ENCODE results near the gene PRB4.
"Not testable (repeated sequence)": the region's sequence is repeated elsewhere in the genome, so short reads cannot be mapped to it uniquely, and the experiment has no call there.

PRB4 gene

DNA sequence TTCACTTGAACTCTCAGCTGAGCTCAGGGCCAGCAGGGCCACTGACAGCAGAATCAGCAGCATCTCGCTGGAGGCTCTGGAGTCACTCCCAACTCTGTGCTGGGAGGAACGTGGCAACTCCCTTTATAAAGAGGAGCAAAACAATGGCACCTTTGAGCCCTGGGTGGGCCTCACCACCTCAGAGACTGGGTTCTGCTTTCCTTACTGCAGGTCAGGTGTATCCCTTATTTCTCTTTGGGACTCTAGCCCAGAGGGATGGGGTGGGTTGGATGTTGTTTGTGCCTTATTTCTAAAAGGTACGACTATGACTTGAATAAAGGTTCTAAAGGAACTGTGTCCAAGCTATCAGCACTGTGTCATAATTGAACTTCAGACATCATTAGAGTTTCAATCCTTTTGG is at the start of gene PRB4:
PRB4 (minus strand) TSS at position 101 of the 400 bp plus-strand sequence; CDS start at position 63, 38 bp downstream.
- no peak for DNase-seq (ENCODE audit: low read depth in 2 of 2)

DNA sequence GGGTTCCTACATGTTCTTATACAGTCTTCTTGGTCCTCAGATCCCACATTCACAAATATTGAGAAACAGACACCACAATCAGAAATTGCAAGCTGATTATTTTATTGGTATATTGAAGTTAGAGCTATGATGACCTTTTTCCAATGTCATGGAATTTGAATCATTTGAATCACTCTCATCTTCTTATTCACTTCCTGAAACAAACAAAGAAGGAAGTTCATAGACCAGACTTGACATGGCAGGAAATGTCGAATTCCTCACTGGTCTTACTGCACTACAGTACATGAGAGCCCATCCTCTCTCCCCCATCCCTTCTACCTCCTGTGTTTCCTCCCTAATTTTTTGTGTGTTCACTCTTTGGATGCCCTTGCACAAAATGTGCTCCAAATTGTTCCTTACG is 41.5 kb upstream of the PRB4 start:
- not testable (repeated sequence) for DNase-seq (ENCODE audit: low read depth in 2 of 2)

DNA sequence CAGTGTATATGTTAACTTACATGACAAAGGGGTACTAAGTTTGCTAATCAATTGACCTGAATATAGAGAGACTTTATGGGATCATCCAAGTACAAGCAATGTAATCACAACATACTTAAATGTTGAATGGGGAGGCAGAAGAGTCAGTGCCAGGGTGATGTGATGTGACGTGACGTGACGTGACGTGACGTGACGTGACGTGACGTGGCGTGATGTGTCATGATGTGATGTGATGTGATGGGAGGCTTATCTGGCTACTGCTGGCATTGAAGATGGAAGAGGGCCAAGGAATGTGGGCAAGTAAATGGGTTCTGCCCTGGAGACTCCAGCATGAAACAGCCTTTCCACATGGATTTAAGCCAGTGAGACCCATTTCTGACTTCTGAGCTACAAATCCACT is 38.2 kb upstream of the PRB4 start:
- DNase-seq (ENCODE audit: low read depth in 2 of 2) = no peak

DNA sequence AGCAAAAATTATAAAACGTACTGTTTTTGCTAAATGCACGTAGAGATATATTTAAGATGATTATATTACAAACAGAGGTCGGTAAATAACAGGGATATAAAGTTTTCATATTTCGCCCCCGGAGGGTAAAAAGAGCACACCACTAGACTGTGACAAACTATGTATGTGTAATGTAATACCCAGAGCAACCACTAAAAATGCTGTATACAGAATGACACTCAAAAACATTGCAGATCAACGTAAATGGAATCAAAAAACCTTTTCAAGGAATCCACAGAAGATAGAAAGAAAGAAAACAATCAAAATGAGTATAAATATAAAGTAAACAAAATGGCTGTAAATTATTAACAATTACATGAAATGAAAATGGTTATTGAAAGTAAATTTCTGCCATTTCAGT is 37.6 kb upstream of the PRB4 start:
- no peak for DNase-seq (ENCODE audit: low read depth in 2 of 2)

DNA sequence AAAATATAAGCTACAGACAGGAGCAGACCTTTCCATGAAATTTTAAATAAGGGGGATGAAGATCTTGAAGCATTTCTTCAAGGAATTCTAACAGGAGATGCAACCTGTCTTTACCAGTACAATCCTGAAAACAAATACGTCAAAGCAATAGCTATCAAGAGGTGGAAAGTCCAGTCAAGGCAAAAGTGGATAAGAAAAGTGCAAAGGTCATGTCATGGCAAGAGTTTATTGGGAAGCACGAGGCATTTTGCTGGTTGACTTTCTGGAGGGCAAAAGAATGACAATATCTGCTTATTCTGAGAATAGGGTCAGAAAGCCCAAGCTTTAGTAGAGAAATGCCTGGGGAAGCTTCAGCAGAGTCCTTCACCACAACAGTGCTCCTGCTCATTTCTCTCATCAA is 34.3 kb upstream of the PRB4 start:
- no peak for DNase-seq (ENCODE audit: low read depth in 2 of 2)

DNA sequence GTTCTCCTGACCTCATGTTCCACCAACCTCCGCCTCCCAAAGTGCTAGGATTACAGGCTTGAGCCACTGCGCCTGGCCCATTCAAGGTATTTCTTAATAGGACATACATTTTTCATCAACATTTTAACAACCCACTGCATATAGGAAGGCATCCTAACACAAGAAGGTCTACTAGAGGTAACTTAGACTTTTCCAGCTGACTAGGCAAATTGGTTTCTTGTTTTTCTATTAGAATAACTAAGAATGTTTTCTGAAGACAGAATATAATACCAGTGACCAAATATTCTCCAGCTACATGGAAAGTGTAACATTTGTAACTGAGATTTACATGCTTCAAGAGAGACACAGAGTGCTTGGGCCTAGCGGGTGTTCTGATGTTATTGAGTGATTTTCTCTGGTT is 14.2 kb upstream of the PRB4 start:
- DNase-seq (ENCODE audit: low read depth in 2 of 2) = no peak

DNA sequence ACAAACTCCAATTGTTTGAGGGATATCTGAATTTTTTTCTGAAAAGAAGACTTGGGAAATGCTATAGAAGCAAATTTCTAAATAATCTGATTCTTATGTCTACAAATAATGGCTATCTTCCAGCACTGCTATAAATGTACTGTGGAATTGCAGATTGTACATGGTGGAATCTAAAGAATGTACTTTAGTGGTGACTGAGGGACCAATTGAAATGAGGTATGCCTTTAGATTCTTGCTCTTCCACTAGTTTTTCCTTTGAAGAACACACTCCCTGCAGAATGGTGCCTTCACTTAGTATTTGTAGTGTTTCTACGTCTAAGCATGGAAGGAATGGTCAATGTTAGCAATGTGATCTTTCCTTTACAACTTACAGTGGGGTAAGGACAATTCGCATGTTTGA is 11.7 kb upstream of the PRB4 start:
- no peak for DNase-seq (ENCODE audit: low read depth in 2 of 2)

DNA sequence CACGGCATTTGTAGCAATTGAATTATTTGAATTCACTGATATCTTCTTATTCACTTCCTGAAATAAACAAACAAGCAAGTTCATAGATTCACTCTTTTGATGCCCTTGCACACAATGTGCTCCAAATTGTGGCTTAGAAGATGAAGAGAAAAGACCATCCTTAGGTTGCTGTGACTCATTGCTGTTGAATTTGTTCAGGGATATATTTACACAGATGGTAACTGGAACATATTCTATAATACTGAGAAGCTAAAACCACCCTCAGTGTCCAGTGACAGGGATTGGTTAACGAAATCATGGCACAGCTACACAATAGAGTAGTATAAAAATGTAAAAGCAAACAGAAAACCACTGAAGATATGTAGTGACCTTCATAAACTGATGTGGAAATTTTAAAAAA is 3.1 kb downstream of the PRB4 start:
- DNase-seq (ENCODE audit: low read depth in 2 of 2) = no peak

DNA sequence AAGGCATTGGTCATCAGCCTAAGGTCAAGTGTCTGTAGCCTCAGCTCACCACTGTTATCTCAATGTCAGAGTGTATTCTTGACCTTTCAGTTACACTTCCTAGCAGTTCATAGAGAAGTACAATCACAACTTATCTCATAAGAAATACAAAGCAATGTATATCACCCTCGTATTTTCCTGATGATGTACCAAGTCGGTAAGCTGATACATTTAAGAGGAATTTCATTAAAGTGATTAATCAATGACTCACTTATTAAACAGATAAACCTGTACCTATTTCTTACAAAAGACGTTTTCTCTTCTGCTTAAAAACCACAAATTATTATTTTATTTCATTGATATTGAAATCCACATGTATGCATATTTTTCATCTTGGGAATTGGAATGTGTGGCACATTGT is 36.8 kb downstream of the PRB4 start:
- DNase-seq (ENCODE audit: low read depth in 2 of 2) = no peak

DNA sequence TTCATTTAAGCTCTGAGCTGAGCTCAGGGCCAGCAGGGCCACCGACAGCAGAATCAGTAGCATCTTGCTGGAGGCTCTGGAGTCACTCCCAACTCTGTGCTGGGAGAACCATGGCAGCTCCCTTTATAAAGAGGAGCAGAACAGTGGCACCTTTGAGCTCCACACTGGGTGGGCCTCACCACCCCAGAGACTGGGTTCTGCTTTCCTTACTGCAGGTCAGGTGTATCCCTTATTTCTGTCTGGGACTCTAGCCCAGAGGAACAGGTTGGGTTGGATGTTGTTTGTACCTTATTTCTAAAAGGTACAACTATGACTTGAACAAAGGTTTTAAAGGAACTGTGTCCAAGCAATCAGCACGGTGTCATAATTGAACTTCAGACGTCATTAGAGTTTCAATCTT is 40.6 kb downstream of the PRB4 start, which contains the start of gene PRB3:
PRB3 (minus strand) TSS at position 101 of the 400 bp plus-strand sequence; CDS start at position 63, 38 bp downstream.
- DNase-seq (ENCODE audit: low read depth in 2 of 2) = no peak

DNA sequence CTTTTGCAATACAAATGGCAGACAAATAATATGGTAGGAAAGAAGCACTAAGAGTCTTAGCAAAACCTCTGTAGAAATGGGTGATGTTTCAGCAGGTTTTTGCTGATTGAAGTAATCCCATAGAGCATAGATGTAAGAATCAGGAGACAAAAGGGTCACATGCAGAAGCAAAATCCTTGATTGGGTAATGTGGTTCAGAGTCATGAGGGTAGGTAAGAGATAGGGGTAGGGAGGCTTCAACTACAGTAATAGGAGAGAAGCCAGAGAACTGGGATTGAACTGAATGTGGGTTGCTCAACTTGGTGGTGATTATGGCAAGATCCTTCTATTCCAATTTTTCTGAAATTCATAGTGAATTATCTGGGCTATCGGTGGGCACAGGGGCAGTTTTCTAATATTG is 45.7 kb downstream of the PRB4 start:
- no peak for DNase-seq (ENCODE audit: low read depth in 2 of 2)

Data from stimulated activated CD4-positive, alpha-beta T cell treated with anti-CD3 and anti-CD28 coated beads, Interleukin-1b, Interleukin-23, amount 100 ng/mL, for 1 hour (primary cell).